Left lung (tissue), 10 donors: ENCODE results near the gene ENG. TPM values are rescaled to one million over a fixed set of nuclear protein-coding genes. Genes with fewer than 3 reads are reported as not detected.

Source experiments
- ATAC-seq: fragments of 200-7000 bp; cut with Tn5 transposase; one replicate; pipeline ENCODE4 v1.9.1; 2020; ENCODE audit warnings: moderate library complexity
- DNase-seq, 4 donors: peaks; one replicate each; pipeline ENCODE4 v3.0.0-alpha.2; 2013 to 2020
- H3K27ac ChIP-seq, 2 donors: fragments of 200-600 bp; sonication (generic) in 1 of 2; one replicate each; pipeline versions ENCODE4 v1.5.0 to v1.8.0; 2020 to 2021
- H3K27me3 ChIP-seq, 2 donors: fragments of 200-600 bp; sonication (generic) in 1 of 2; one replicate each; pipeline versions ENCODE4 v1.5.0 to v1.8.0; 2020 to 2021
- H3K36me3 ChIP-seq, 2 donors: fragments of 200-600 bp; sonication (generic) in 1 of 2; one replicate each; pipeline versions ENCODE4 v1.5.0 to v1.8.0; 2020 to 2021
- H3K4me1 ChIP-seq, 2 donors: fragments of 200-600 bp; one replicate each; pipeline ENCODE4 v1.8.0; 2021
- H3K4me3 ChIP-seq, 2 donors: fragments of 200-600 bp; sonication (generic) in 1 of 2; one replicate each; pipeline versions ENCODE4 v1.5.0 to v1.8.0; 2020 to 2021; ENCODE audit warnings: mild to moderate bottlenecking in 1 of 2
- H3K9me3 ChIP-seq, 2 donors: fragments of 200-600 bp; sonication (generic) in 1 of 2; one replicate each; pipeline versions ENCODE4 v1.5.0 to v1.8.0; 2020 to 2021
- CTCF ChIP-seq, 2 donors: fragments of 200-600 bp; sonication (generic) in 1 of 2; IDR thresholded peaks; one replicate each; pipeline versions ENCODE4 v1.5.0 to v1.8.0; 2021; ENCODE audit warnings: antibody characterized with exemption in 2 of 2
- intact Hi-C, 2 donors: fragments of 100-400 bp; cut with DNase I; formaldehyde crosslinking; loops; one replicate each; pipeline versions ENCODE4 v1.11.2 to v1.14.2; 2022
- polyA plus RNA-seq, 6 donors: library from polyadenylated mRNA; unstranded; fragments of 120-200 nt; gene quantifications; one replicate each; pipeline ENCODE4 v1.2.1, GENCODE V29; 2013; ENCODE audit not compliant: insufficient read length in 6 of 6
- total RNA-seq, 2 donors: library from RNA; stranded (reverse); fragmentation: NEBNext Ultra II Directional; extraction: Animal tissue kit (Norgen Biotek cat#: 25700); gene quantifications; one replicate each; pipeline ENCODE4 v1.2.1, GENCODE V29; 2021
- donor health status: DM: no; HTN: yes; CAD: no.
- donor health status: DM: no; HTN: no; CAD: no.

ENG gene
- total and polyA plus RNA-seq, 8 donors, result 71.8 to 354 (median 93.6) TPM

DNA sequence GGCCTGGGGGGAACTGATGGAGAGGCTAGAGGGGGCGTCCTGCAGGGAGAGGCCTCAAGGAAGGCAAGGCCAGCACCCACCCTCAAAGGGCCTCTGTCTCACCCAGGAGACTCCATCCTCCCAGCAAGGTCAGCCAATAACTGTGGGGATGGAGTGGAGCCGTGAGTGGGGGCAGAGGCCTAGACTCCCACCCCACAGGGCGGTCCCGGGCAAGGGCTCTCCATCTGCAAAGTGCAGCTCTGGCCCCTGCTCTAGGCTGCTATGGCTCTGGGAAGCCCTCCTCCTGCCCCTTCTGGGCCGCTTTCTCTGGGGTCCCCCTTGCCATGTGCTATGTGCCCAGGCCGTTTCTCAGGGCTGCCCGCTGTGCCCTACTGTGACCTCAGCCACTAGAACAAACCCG lies 37.7 kb downstream of the ENG start:
- Histone ChIP-seq H3K36me3 (peaks cover 0 to 99% of the 10 kb centered on the region in 2 donors), H3K4me3 (no peak overlapping the region), H3K27ac (peak overlapping the region in 1 of 2 donors; percentile 20), H3K4me1 (peaks cover 0 to 3% of the 10 kb centered on the region in 2 donors), H3K9me3 (no peaks in the 10 kb centered on the region), H3K27me3 (no peaks in the 10 kb centered on the region)
- TF ChIP-seq CTCF (IDR thresholded peaks at IDR 0.05), result no peak
- DNase-seq, result no peak
- intact Hi-C loops, result no loop called here
- ATAC-seq, result no peak

- Histone ChIP-seq H3K36me3 (peaks cover 0 to 100% of the 10 kb centered on the region in 2 donors), H3K4me1 (peaks cover 0 to 3% of the 10 kb centered on the region in 2 donors), H3K4me3 (no peak overlapping the region), H3K27ac (no peak overlapping the region), H3K9me3 (no peaks in the 10 kb centered on the region), H3K27me3 (no peaks in the 10 kb centered on the region)
- intact Hi-C loops, result no loop called here
- ATAC-seq (no peak), DNase-seq (no peak)
- TF ChIP-seq CTCF (IDR thresholded peaks at IDR 0.05), result no peak
Measured at GRCh38 chr9:127816362-127816725, 38.1 kb downstream of the ENG start.

DNA sequence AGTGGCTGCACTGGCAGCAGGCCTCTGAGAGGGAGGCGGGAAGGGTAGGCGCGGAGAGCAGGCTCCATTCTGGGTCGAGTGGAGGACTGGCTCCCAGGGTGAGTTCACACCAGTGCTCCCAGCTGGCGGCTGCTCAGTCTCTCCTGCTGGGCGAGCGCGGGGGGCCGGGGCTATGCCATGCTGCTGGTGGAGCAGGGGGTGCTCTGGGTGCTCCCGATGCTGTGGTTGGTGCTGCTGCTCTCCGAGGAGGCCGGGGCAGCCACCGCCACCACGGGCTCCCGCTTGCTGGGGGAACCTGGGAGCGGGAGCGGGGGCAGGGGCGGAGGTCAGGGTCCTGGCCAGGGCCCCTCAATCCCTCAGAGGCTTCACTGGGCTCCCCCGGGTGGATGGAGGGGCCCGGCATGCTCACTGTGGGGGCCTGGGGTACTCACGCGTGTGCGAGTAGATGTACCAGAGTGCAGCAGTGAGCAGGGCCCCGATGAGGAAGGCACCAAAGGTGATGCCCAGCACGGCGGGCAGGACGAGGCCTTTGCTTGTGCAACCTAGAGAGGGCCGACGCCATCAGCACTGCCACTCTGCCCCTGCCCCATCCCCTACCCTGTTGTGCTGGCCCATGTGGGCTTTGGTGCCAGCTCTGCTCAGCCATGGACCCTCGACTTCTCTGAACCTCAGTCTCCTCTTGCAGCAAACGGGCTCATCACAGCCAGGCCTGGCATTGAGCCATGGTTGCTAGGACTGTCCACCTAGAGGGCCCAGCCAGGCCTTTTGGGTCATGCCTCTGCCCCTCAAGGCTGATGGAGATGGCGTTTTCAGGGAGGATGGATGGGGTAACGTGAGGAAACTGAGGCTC lies 38.7 kb downstream of the ENG start:
- Histone ChIP-seq H3K27ac (peak overlapping the region in 1 of 2 donors; percentile 28), H3K36me3 (peaks cover 0 to 100% of the 10 kb centered on the region in 2 donors), H3K4me1 (peaks cover 0 to 3% of the 10 kb centered on the region in 2 donors), H3K27me3 (no peaks in the 10 kb centered on the region), H3K4me3 (no peak overlapping the region), H3K9me3 (no peaks in the 10 kb centered on the region)
- intact Hi-C loops, result no loop called here
- DNase-seq (no peak), ATAC-seq (no peak)
- no peak for TF ChIP-seq CTCF (IDR thresholded peaks at IDR 0.05)

- H3K36me3 ChIP-seq, result peaks cover 0 to 100% of the 10 kb centered on the region in 2 donors
- H3K27ac ChIP-seq, result peak overlapping the region in 1 of 2 donors; percentile 28
- ATAC-seq, result no peak
Measured at GRCh38 chr9:127814619-127815511, 39.6 kb downstream of the ENG start.

More at GRCh38 chr9:127814619-127815511, 39.6 kb downstream of the ENG start:
- Histone ChIP-seq H3K27me3 (no peaks in the 10 kb centered on the region), H3K9me3 (no peaks in the 10 kb centered on the region), H3K4me3 (no peak overlapping the region), H3K4me1 (peaks cover 0 to 3% of the 10 kb centered on the region in 2 donors)
- intact Hi-C loops, result no loop called here
- no peak for DNase-seq
- no peak for TF ChIP-seq CTCF (IDR thresholded peaks at IDR 0.05)
